Measurements from ENCODE around the gene ROBO1.

The ROBO1 gene

DNA sequence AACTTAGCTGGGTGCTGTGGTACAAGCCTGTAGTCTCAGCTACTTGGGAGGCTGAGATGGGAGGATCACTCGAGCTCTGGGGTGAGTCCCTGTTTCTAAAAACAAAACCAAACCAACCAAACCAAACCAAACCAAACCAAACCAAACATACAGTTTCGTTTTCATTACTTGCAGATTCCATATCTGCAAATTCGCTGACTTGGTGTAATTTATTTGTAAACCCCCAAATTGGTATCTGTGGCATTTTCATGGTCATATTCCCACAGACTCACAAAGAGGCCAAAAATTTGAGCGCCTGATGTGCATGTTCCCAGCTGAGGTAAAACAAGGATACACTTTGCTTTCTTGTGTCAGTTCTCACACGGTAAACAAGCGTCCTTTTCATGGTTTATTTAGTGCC lies 1138.3 kb downstream of the ROBO1 start:
- H3K4me2 ChIP-seq (ENCODE audit: low read depth, low read length) = no peak overlapping the region
- H4K20me1 ChIP-seq (ENCODE audit: insufficient read depth, low read length) = no peaks in the 10 kb centered on the region
- peak; percentile 28 for DNase-seq
- H3K4me1 ChIP-seq (ENCODE audit: low read length) = 0 out of 2 replicates have a peak, but pooled peaks cover 3% of the 10 kb centered on the region
- no peaks in the 10 kb centered on the region for H3K27me3 ChIP-seq (replicated peaks; ENCODE audit: insufficient read depth, low read length)
- no peaks in the 10 kb centered on the region for H3K9me2 ChIP-seq (replicated peaks; ENCODE audit: insufficient read depth, low read length)
- no peaks in the 10 kb centered on the region for H3K79me2 ChIP-seq (ENCODE audit: low read length)
- no peak overlapping the region for H2AFZ ChIP-seq (ENCODE audit: low read length)
- H3F3A ChIP-seq (ENCODE audit: insufficient read depth, low read length) = no peaks in the 10 kb centered on the region
- H3K27ac ChIP-seq (ENCODE audit: low read length) = no peak overlapping the region
- H3K9me3 ChIP-seq (replicated peaks; ENCODE audit: insufficient read depth, low read length) = no peaks in the 10 kb centered on the region
- H3K9ac ChIP-seq (ENCODE audit: low read length) = no peak overlapping the region
- TF ChIP-seq EZH2 (optimal IDR thresholded peaks at IDR 0.05; ENCODE audit: low read depth, low read length) (no peak), EZH2phosphoT487 (IDR thresholded peaks at IDR 0.05; ENCODE audit: low read length) (no peak)
- TF ChIP-seq, protein P1, sequence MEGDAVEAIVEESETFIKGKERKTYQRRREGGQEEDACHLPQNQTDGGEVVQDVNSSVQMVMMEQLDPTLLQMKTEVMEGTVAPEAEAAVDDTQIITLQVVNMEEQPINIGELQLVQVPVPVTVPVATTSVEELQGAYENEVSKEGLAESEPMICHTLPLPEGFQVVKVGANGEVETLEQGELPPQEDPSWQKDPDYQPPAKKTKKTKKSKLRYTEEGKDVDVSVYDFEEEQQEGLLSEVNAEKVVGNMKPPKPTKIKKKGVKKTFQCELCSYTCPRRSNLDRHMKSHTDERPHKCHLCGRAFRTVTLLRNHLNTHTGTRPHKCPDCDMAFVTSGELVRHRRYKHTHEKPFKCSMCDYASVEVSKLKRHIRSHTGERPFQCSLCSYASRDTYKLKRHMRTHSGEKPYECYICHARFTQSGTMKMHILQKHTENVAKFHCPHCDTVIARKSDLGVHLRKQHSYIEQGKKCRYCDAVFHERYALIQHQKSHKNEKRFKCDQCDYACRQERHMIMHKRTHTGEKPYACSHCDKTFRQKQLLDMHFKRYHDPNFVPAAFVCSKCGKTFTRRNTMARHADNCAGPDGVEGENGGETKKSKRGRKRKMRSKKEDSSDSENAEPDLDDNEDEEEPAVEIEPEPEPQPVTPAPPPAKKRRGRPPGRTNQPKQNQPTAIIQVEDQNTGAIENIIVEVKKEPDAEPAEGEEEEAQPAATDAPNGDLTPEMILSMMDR (IDR thresholded peaks at IDR 0.05; ENCODE audit: low read length) = no peak
- no peaks in the 10 kb centered on the region for H3K36me3 ChIP-seq (replicated peaks; ENCODE audit: insufficient read depth, low read length)
- no peak overlapping the region for H3K4me3 ChIP-seq (ENCODE audit: low read length)

DNA sequence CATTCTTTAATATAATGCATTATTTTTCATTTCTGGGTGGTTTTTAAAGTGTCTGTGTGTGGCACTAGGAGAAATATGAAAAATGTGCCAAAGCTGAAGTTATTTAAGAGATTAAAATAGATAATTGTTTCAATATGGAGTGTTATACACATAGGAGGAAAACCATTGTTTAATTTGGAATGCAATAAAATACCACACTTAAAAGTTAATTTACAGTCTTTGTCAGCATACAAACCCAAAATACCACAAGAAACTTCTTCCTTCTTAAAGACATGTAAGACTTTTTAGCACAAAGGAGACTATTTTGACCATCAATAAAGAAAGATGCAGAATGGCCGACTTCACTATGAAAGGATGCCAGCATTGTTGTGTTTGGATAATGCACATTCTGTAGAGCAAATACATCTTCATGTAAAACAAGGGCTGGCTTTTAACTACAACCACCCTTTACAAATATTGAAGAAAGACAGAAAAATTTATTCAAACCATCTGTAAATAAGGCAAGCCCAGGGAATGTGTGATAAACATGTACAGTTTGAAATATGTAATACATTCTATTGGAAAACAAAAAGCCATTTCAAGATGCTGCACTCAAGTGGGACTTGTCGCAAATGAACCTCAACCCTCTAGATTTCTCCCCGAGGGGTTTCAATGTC lies 1146.6 kb downstream of the ROBO1 start:
- Histone ChIP-seq H3K79me2 (ENCODE audit: low read length) (no peaks in the 10 kb centered on the region), H3K36me3 (replicated peaks; ENCODE audit: insufficient read depth, low read length) (no peaks in the 10 kb centered on the region), H3K27ac (ENCODE audit: low read length) (no peak overlapping the region), H3K9me3 (replicated peaks; ENCODE audit: insufficient read depth, low read length) (no peaks in the 10 kb centered on the region), H3K9ac (ENCODE audit: low read length) (no peak overlapping the region), H3K4me3 (ENCODE audit: low read length) (no peak overlapping the region), H3K4me1 (ENCODE audit: low read length) (no peaks in the 10 kb centered on the region), H3K4me2 (ENCODE audit: low read depth, low read length) (no peak overlapping the region), H3F3A (ENCODE audit: insufficient read depth, low read length) (no peaks in the 10 kb centered on the region), H4K20me1 (ENCODE audit: insufficient read depth, low read length) (no peaks in the 10 kb centered on the region), H3K9me2 (replicated peaks; ENCODE audit: insufficient read depth, low read length) (no peaks in the 10 kb centered on the region; the same call in 1 of the 2 replicates), H2AFZ (ENCODE audit: low read length) (no peak overlapping the region), H3K27me3 (replicated peaks; ENCODE audit: insufficient read depth, low read length) (no peaks in the 10 kb centered on the region)
- TF ChIP-seq EZH2phosphoT487 (IDR thresholded peaks at IDR 0.05; ENCODE audit: low read length) (no peak), EZH2 (optimal IDR thresholded peaks at IDR 0.05; ENCODE audit: low read depth, low read length) (no peak)
- TF ChIP-seq, protein P1 (IDR thresholded peaks at IDR 0.05; ENCODE audit: low read length) = no peak
- no peak for DNase-seq

DNA sequence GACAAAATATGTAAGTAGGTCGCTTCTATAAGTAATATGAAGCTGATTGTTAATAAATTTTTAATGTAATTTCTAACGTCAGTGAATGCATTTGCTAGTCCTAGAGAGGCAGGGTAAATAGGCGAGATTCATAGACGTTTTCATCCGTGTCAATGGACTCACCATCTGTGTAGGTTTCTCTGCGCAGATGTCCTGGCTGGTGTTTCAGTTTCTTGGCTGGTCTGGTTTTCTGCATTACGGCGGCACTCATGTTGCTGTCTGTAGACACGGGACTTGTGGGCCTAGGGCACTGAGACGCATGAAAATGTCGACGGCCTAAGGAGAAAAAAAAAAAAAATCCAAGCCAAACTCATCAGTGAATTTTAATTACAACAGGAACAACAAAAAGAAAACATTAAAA lies 1153.3 kb downstream of the ROBO1 start:
- Histone ChIP-seq H3K9me3 (replicated peaks; ENCODE audit: insufficient read depth, low read length) (no peaks in the 10 kb centered on the region), H3K9ac (ENCODE audit: low read length) (no peak overlapping the region), H3K4me2 (ENCODE audit: low read depth, low read length) (no peak overlapping the region), H3K9me2 (replicated peaks; ENCODE audit: insufficient read depth, low read length) (0 out of 2 replicates have a peak, but pooled peaks cover 2% of the 10 kb centered on the region), H4K20me1 (ENCODE audit: insufficient read depth, low read length) (no peaks in the 10 kb centered on the region), H3K27ac (ENCODE audit: low read length) (no peak overlapping the region), H3K36me3 (replicated peaks; ENCODE audit: insufficient read depth, low read length) (no peaks in the 10 kb centered on the region), H3K27me3 (replicated peaks; ENCODE audit: insufficient read depth, low read length) (no peaks in the 10 kb centered on the region), H2AFZ (ENCODE audit: low read length) (no peak overlapping the region), H3K4me3 (ENCODE audit: low read length) (no peak overlapping the region), H3F3A (ENCODE audit: insufficient read depth, low read length) (no peaks in the 10 kb centered on the region), H3K4me1 (ENCODE audit: low read length) (no peaks in the 10 kb centered on the region), H3K79me2 (ENCODE audit: low read length) (no peaks in the 10 kb centered on the region)
- TF ChIP-seq, protein P1 (IDR thresholded peaks at IDR 0.05; ENCODE audit: low read length) = no peak
- TF ChIP-seq EZH2phosphoT487 (IDR thresholded peaks at IDR 0.05; ENCODE audit: low read length) (no peak), EZH2 (optimal IDR thresholded peaks at IDR 0.05; ENCODE audit: low read depth, low read length) (no peak)
- DNase-seq = no peak

Data from MM.1S (cell line).